GM19035 (cell line): ENCODE data around the gene TTC22.

Experiments
- ATAC-seq: cut with Tn5 transposase; IDR thresholded peaks from one replicate; pipeline ENCODE4 v1.9.1; 2021; ENCODE audit not compliant: unreplicated experiment

Gene TTC22

GRCh38 chr1:54810153-54810942 lies 9.2 kb upstream of the TTC22 start:
- ATAC-seq = peak; percentile 71

- no peak for ATAC-seq
Measured at GRCh38 chr1:54809496-54810074, 8.5 kb upstream of the TTC22 start.

GRCh38 chr1:54808443-54809207 lies 7.5 kb upstream of the TTC22 start:
- ATAC-seq = no peak

GRCh38 chr1:54807756-54808155 lies 6.6 kb upstream of the TTC22 start:
- no peak for ATAC-seq

GRCh38 chr1:54806931-54807611 lies 5.9 kb upstream of the TTC22 start:
- ATAC-seq = no peak

- ATAC-seq = no peak
Measured at GRCh38 chr1:54805981-54806381, 4.9 kb upstream of the TTC22 start.

GRCh38 chr1:54805466-54805865 lies 4.3 kb upstream of the TTC22 start:
- ATAC-seq = no peak

GRCh38 chr1:54804471-54805132 lies 3.5 kb upstream of the TTC22 start:
- ATAC-seq = no peak

GRCh38 chr1:54803761-54804470 lies 2.8 kb upstream of the TTC22 start:
- ATAC-seq = no peak

GRCh38 chr1:54800041-54800898 lies 853 bp downstream of the TTC22 start:
- ATAC-seq = no peak

GRCh38 chr1:54798769-54799641 lies 2.1 kb downstream of the TTC22 start:
- peak; percentile 36 for ATAC-seq

- no peak for ATAC-seq
Measured at GRCh38 chr1:54798206-54798605, 2.9 kb downstream of the TTC22 start.

- no peak for ATAC-seq
Measured at GRCh38 chr1:54796902-54797301, 4.2 kb downstream of the TTC22 start.

- ATAC-seq = no peak
Measured at GRCh38 chr1:54795841-54796468, 5.2 kb downstream of the TTC22 start.

GRCh38 chr1:54795356-54795665 lies 5.8 kb downstream of the TTC22 start:
- no peak for ATAC-seq

GRCh38 chr1:54794451-54795355 lies 6.4 kb downstream of the TTC22 start:
- ATAC-seq = no peak

- no peak for ATAC-seq
Measured at GRCh38 chr1:54792686-54793282, 8.3 kb downstream of the TTC22 start.
